Activated CD4-positive, alpha-beta T cell treated with anti-CD3 and anti-CD28 coated beads, Interleukin-2, amount 10 ng/mL, durations not matched to agents 24 days and 14 days (primary cell): ENCODE data around the gene NCOA3. TPM values are rescaled to one million over a fixed set of nuclear protein-coding genes. Genes with fewer than 3 reads are reported as not detected.

Source experiments
- DNase-seq: peaks from one replicate; pipeline ENCODE4 v3.0.0; 2022
- H3K27ac Mint-ChIP-seq: one replicate; pipeline ENCODE4 v1.8.0; 2022; ENCODE audit warnings: mild to moderate bottlenecking, mixed read lengths
- H3K27me3 Mint-ChIP-seq: one replicate; pipeline ENCODE4 v1.8.0; 2022; ENCODE audit warnings: mixed read lengths
- H3K36me3 Mint-ChIP-seq: one replicate; pipeline ENCODE4 v1.8.0; 2022; ENCODE audit warnings: low read depth, mild to moderate bottlenecking, mixed read lengths
- H3K4me1 Mint-ChIP-seq: one replicate; pipeline ENCODE4 v1.8.0; 2021; ENCODE audit warnings: mixed read lengths
- H3K4me3 Mint-ChIP-seq: one replicate; pipeline ENCODE4 v1.8.0; 2022; ENCODE audit warnings: mild to moderate bottlenecking, moderate library complexity, mixed read lengths
- H3K9me3 Mint-ChIP-seq: one replicate; pipeline ENCODE4 v1.8.0; 2021; ENCODE audit warnings: mixed read lengths
- intact Hi-C: fragments of 100-400 bp; cut with micrococcal nuclease; formaldehyde crosslinking; loops from one replicate; pipeline ENCODE4 v1.15.1; 2023
- total RNA-seq: library from RNA; stranded (reverse); gene quantifications from 2 replicates; pipeline ENCODE4 v1.2.3, GENCODE V29; 2022

The NCOA3 gene
- total RNA-seq, 1 donor from 2014 or later: 140 TPM

DNA sequence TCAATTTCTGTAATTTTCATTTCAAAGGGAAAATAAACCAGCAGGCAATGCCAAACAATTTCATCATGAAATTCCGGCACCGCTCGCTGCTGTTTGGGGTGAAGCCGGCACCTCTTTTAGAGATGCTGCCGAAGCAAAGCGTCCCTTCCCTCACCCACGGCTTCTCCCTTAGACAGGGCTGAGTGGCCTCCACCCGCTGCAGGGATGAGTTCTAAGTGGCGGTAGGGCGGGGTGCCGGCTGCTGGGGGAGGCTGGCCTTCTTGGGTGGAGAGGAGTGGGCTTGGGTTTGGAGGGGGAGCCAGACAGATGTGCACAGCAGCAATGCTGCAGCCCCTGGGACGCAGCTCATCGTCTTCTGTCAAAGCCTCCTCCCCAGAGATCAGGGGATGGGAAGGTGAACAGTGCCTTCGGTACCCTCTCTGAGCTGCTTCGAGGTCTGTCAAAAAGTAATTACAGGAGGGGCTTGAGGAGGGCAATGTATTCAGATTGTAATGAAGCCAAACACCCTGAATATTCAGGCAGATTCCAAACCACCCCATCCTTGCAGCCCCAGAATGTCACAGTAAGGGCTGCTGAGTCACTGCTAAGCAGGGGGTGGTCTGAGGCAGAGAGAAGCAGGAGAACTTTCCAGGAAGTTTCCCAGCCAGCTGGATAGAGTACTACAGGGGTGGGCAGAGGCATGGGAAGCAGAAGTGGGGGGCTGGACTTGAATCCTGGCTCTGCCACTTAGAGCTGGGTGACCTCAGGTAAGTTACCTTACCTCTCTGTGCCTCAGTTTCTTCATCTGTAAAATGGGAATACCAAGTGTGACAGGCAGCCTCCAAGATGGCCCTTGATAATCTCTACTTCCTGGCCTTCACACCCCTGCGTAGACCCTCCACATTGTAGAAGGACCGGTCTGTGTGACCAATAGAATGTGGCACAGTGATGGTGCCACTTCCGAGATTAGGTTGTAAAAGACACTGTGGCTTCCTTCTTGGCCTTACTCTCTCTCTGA is 187.0 kb downstream of the NCOA3 start:
- no peak for DNase-seq
- H3K4me1 Mint-ChIP-seq: no peaks in the 10 kb centered on the region
- intact Hi-C loops: no loop called here
- H3K27ac Mint-ChIP-seq: no peak overlapping the region
- H3K36me3 Mint-ChIP-seq: no peaks in the 10 kb centered on the region
- H3K9me3 Mint-ChIP-seq: no peaks in the 10 kb centered on the region
- H3K4me3 Mint-ChIP-seq: no peak overlapping the region
- H3K27me3 Mint-ChIP-seq: peaks cover 12% of the 10 kb centered on the region

DNA sequence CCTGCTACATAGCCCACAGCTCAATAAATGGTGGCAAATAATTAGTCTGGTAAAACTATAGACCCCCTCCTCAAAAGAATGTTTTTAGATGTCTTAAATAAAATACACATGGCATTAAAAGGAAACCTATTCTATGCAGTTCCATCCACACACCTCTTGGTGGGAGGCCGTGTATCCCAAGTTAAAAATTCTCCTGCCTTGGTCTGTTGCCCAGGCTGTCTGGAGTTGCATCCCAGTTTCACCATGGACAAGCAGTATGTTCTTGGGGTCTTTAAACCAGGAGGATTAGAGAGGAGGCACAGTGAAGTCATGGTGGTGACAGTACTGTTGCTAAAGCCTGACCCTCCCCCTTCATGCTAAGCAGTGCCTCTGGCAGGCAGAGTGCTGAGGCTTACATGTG is 188.0 kb downstream of the NCOA3 start:
- no peaks in the 10 kb centered on the region for H3K9me3 Mint-ChIP-seq
- H3K36me3 Mint-ChIP-seq: no peaks in the 10 kb centered on the region
- H3K4me3 Mint-ChIP-seq: no peak overlapping the region
- no peaks in the 10 kb centered on the region for H3K4me1 Mint-ChIP-seq
- no peak overlapping the region for H3K27ac Mint-ChIP-seq
- peaks cover 12% of the 10 kb centered on the region for H3K27me3 Mint-ChIP-seq
- intact Hi-C loops: no loop called here
- no peak for DNase-seq

DNA sequence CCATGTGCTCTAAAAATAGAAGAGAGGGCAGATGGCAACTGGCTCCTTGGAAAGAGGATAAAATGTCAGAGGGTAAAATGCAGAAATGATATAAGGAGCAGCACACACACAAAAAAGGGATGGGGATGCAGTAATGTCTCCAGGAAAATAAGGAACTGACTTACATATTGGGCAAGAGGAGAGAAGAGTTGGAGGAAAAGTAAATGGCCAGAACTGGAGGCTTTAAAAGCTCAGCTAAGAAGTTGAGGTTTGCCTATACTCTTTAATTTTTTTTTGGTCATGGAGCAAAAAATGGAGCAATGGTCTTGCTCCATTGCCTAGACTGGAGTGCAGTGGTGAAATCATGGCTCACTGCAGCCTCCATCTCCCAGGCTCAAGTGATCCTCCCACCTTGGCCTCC is 189.9 kb downstream of the NCOA3 start:
- DNase-seq: no peak
- Mint-ChIP-seq H3K36me3 (no peaks in the 10 kb centered on the region), H3K27ac (no peak overlapping the region), H3K4me3 (no peak overlapping the region), H3K27me3 (peaks cover 12% of the 10 kb centered on the region), H3K4me1 (peaks cover 6% of the 10 kb centered on the region), H3K9me3 (no peaks in the 10 kb centered on the region)
- intact Hi-C loops: no loop called here

DNA sequence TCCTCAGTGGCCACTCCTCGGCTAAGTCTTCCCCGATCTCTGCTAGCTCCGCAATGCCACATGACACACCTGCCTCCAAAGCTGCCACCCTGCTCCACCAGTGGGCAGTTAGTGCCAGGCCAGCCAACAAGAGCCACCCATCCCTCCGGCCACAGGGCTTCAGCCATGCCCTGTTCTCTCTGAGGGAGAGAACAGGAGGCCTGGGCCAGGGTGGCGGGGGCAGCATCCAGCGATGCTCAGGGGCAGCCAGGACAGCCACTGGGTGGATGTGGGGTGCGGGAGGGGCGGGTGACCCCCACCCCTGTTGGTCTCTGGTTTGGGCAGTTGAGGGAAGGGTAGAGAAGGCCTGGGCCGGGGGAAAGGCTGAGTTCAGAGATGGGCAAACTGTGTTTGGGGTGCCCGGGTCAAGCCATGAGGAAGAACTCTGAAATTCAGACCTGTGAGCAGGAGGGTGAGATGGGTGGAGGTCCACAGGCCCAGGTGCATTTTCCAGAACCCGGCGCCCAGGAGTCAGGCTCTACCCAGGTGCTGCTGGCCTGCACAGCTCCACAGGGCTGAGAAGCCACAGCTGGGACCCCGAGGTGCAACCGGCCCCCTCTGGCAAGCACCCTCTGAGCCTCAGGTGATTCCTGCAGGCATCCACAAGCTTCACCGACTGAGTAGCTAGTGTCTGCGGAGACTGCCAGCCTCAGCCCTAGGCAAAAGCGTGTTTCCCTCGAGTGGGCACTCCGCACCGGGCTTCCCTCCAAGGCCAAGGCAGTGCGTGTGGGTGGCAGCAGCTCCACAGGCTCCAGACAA is 192.5 kb downstream of the NCOA3 start:
- peaks cover 6% of the 10 kb centered on the region for H3K4me1 Mint-ChIP-seq
- peaks cover 12% of the 10 kb centered on the region for H3K27me3 Mint-ChIP-seq
- intact Hi-C loops: no loop called here
- no peaks in the 10 kb centered on the region for H3K36me3 Mint-ChIP-seq
- H3K27ac Mint-ChIP-seq: no peak overlapping the region
- no peak overlapping the region for H3K4me3 Mint-ChIP-seq
- DNase-seq: no peak
- no peaks in the 10 kb centered on the region for H3K9me3 Mint-ChIP-seq

DNA sequence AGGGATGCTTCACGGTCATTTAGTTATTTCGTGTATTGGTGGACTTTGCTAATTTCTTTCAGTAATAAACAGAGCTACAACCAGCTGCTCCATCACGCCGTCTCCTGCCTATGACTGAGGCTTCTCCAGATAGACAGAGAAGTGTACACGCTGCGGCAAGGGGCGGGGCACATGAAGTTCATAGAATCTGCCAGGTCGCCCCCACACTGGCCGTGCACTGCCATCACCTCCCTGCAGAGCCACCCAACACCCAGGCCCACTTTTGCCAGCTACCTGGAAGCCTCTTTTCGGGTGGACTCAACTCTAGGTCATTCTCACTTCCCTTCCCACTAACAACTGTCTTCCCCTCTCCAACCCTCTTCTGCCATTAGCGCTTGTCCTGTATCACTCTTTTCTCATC is 195.2 kb downstream of the NCOA3 start:
- intact Hi-C loops: no loop called here
- no peak overlapping the region for H3K4me3 Mint-ChIP-seq
- H3K27ac Mint-ChIP-seq: no peak overlapping the region
- peaks cover 2% of the 10 kb centered on the region for H3K27me3 Mint-ChIP-seq
- H3K36me3 Mint-ChIP-seq: no peaks in the 10 kb centered on the region
- H3K9me3 Mint-ChIP-seq: no peaks in the 10 kb centered on the region
- H3K4me1 Mint-ChIP-seq: peaks cover 6% of the 10 kb centered on the region
- no peak for DNase-seq

DNA sequence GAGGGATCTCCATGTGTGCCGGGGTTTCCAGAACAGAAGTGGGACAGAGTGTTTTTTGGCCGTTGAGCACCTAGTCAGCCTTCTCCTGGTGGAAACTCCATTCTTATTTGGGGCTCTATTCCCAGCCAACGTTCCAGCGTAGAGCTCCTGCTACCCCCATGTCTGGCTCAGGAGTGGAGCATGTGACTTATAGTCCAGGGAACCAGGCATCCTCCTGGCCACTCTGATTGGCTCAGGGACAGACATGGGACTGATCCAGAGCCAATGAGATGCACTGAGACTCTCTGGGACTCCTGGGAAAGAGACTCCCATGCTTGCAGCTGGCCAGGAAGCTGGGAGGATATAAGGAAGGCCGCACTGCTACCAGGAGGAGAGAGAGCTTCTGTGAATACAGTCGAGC is 196.5 kb downstream of the NCOA3 start:
- no peak for DNase-seq
- Mint-ChIP-seq H3K27ac (no peak overlapping the region), H3K27me3 (peaks cover 2% of the 10 kb centered on the region), H3K4me1 (peaks cover 6% of the 10 kb centered on the region), H3K36me3 (no peaks in the 10 kb centered on the region), H3K4me3 (no peak overlapping the region), H3K9me3 (no peaks in the 10 kb centered on the region)
- intact Hi-C loops: no loop called here

DNA sequence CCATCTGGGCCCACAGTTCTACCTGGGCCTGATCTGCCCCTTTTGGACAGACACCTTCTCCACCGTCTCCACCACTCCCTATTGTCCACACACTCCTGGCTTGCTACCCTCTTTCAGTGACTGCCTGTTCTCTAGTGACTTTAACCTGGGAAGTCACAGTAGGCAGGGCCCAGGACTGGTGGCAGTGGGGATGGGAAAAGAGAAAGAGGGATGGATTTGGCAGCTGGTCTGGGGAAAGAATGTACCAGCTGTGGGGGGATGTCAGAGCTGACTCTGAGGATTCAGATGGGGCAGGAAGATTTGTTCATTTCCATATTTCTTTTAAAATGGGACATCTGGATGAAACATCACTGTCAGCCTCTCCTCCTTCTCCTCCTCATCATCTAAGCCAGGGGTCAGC is 198.1 kb downstream of the NCOA3 start:
- DNase-seq: no peak
- peaks cover 2% of the 10 kb centered on the region for H3K27me3 Mint-ChIP-seq
- H3K9me3 Mint-ChIP-seq: no peaks in the 10 kb centered on the region
- peaks cover 6% of the 10 kb centered on the region for H3K4me1 Mint-ChIP-seq
- no peak overlapping the region for H3K4me3 Mint-ChIP-seq
- no peaks in the 10 kb centered on the region for H3K36me3 Mint-ChIP-seq
- intact Hi-C loops: no loop called here
- H3K27ac Mint-ChIP-seq: no peak overlapping the region

DNA sequence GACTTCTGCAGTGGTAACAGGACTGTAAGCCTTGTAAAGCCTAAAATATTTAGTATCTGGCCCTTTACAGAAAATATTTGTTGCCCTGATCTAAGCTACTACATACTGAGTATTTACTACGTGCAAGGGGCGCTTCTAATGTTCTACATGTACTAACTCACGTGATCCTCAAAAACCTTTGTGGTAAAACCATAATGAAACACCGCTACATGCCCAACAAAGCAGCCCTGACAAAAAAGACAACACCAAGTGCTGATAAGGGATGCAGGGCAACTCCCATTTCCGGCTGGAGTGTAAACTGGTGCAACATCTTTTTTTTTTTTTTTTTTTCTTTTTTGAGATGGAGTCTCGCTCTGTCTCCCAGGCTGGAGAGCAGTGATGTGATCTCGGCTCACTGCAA is 198.6 kb downstream of the NCOA3 start:
- Mint-ChIP-seq H3K4me3 (no peak overlapping the region), H3K4me1 (peaks cover 2% of the 10 kb centered on the region), H3K36me3 (no peaks in the 10 kb centered on the region), H3K9me3 (no peaks in the 10 kb centered on the region), H3K27ac (no peak overlapping the region), H3K27me3 (peaks cover 2% of the 10 kb centered on the region)
- no peak for DNase-seq
- intact Hi-C loops: no loop called here

DNA sequence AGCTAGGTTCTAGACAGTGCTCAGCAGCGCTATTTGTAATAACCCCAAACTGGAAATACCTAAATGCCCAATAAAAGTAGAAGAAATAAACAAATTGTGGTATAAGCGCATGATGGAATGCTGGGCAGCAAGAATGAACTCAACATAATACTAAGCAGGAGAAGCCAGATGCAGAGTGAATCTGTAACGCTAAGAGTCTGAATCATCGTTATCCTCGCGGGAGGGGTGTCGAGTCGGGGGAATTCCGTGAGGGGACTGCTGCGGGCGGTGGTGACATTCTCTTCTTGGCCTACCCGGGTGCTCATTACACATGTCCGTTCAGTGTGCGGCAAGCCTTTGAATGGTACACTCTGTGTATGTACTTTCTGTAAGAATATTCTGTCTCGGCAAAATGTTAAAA is 199.9 kb downstream of the NCOA3 start:
- H3K4me3 Mint-ChIP-seq: no peak overlapping the region
- DNase-seq: no peak
- H3K9me3 Mint-ChIP-seq: no peaks in the 10 kb centered on the region
- no peak overlapping the region for H3K27ac Mint-ChIP-seq
- no peaks in the 10 kb centered on the region for H3K4me1 Mint-ChIP-seq
- no peaks in the 10 kb centered on the region for H3K36me3 Mint-ChIP-seq
- peaks cover 2% of the 10 kb centered on the region for H3K27me3 Mint-ChIP-seq
- intact Hi-C loops: no loop called here

DNA sequence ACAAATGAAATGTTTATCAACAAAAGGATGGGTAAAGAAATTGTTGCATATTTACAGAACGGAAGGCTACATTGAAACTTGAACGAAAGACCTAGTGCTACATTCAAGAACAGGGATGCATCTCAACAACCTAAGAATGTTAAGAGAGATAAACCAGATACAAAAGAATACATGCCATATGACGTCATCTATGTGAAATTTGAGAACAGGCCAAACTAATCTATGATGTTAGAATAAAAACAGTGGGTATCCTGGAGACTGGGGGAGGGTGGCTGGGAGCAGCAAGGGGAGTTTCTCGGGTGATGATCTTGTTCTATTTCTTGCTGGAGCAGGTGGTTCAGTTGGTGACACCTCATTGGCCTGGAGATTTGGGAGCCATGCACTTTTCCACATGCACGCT is 202.1 kb downstream of the NCOA3 start:
- DNase-seq: no peak
- H3K27me3 Mint-ChIP-seq: peaks cover 5% of the 10 kb centered on the region
- intact Hi-C loops: no loop called here
- no peak overlapping the region for H3K27ac Mint-ChIP-seq
- H3K9me3 Mint-ChIP-seq: no peaks in the 10 kb centered on the region
- H3K4me3 Mint-ChIP-seq: no peak overlapping the region
- no peaks in the 10 kb centered on the region for H3K36me3 Mint-ChIP-seq
- H3K4me1 Mint-ChIP-seq: no peaks in the 10 kb centered on the region

DNA sequence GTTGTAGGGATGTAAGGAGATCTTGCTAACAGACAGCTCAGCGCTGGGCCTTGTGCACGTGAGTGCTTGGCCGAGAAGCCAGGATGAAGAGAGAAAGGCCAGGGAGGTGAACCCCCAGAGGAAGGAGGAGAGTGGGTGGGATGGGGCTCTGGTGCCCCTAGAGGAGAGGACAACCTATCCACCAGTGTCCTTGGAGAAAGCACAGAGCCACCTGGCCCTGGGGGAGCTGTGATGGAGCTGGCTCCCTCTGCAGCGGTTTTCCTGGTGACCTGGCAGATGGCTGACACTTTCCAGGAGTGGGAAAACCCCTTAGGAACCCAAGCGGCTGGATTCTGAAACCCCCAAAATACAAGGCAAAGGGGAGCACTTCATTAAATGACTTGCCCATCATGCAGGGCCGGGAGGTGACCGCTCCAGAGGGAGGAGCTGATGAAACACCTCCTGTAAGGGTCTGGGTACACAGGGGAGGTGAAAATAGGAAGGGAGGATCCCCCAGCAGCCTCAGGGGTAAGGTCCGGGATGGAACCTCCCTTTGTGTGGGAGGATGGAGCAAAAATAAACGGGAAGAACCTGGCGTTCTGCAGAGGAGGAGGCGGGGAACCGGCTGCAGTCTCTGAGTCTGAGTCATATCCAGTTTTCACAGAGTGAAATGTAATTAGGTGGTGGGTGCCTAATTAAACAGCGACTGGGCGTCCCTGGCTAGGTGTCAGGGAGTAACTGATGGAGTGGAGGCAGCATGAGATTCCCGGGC is 203.2 kb downstream of the NCOA3 start:
- DNase-seq: no peak
- intact Hi-C loops: no loop called here
- H3K9me3 Mint-ChIP-seq: no peaks in the 10 kb centered on the region
- H3K36me3 Mint-ChIP-seq: no peaks in the 10 kb centered on the region
- H3K27ac Mint-ChIP-seq: no peak overlapping the region
- H3K27me3 Mint-ChIP-seq: peaks cover 5% of the 10 kb centered on the region
- no peaks in the 10 kb centered on the region for H3K4me1 Mint-ChIP-seq
- no peak overlapping the region for H3K4me3 Mint-ChIP-seq

DNA sequence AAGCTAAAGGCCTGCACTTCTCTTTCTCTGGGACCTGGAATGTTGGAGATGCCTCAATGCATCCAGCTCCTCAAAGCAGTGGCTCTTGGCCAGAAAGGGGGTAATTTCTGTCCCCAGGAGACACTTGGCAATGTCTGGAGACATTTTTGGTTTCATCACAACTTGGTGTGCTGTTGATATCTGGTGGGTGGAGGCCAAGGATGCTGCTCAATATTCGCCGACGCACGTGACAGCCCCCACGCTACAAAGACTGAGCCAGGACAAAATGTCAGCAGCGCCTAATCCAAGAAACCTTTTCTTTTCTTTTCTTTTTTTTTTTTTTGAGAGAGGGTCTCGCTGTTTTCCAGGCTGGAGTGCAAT is 203.8 kb downstream of the NCOA3 start:
- intact Hi-C loops: no loop called here
- Mint-ChIP-seq H3K9me3 (no peaks in the 10 kb centered on the region), H3K27ac (no peak overlapping the region), H3K4me1 (no peaks in the 10 kb centered on the region), H3K36me3 (no peaks in the 10 kb centered on the region), H3K4me3 (no peak overlapping the region), H3K27me3 (peaks cover 5% of the 10 kb centered on the region)
- no peak for DNase-seq

DNA sequence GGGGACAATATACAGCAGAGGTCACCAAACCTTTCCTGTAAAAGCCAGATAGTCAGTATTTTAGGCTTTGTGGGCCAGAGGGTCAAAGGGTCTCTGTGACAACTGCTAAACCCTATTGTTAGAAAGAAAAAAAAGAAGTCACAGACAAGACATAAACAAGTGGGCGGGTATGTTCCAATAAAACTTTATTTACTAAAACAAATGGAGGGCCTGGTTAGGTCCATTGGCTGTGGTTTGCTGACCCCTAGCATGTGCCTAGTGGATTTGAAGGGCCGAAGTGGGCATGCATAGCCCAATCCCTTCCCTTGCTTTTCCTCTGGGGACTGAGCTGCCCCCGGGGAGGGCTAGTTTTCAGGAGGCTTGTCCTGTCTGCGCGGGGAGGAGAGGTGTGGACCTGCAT is 204.7 kb downstream of the NCOA3 start:
- Mint-ChIP-seq H3K27me3 (peaks cover 5% of the 10 kb centered on the region), H3K9me3 (no peaks in the 10 kb centered on the region), H3K36me3 (no peaks in the 10 kb centered on the region), H3K27ac (no peak overlapping the region), H3K4me1 (no peaks in the 10 kb centered on the region), H3K4me3 (no peak overlapping the region)
- intact Hi-C loops: no loop called here
- no peak for DNase-seq
